DOHH2 (cell line): Measurements from ENCODE around the gene CATSPERZ.
A peak's percentile ranks its signal among the peaks of the same experiment; 100 is the strongest.

ENCODE experiments used
- H3F3A ChIP-seq: fragments of 200-600 bp; sonication (generic), shearing (Covaris generic); 2 replicates; pipeline ENCODE4 v1.6.0; 2016; ENCODE audit warnings: antibody characterized with exemption, mild to moderate bottlenecking; ENCODE audit not compliant: control insufficient read depth, insufficient read depth
- H3K27ac ChIP-seq: fragments of 200-600 bp; sonication (generic); 2 replicates; pipeline ENCODE4 v1.5.1; 2014; ENCODE audit warnings: low read depth, mild to moderate bottlenecking, low read length, moderate library complexity
- H3K27me3 ChIP-seq: fragments of 200-600 bp; sonication (generic); 2 replicates; pipeline ENCODE4 v1.6.1; 2014; ENCODE audit warnings: mild to moderate bottlenecking, low read length, mixed read lengths; ENCODE audit not compliant: control insufficient read depth
- H3K36me3 ChIP-seq: fragments of 200-600 bp; sonication (generic); 2 replicates; pipeline ENCODE4 v1.6.1; 2014; ENCODE audit warnings: mild to moderate bottlenecking, low read length, moderate library complexity, mixed read lengths; ENCODE audit not compliant: control insufficient read depth
- H3K4me1 ChIP-seq: fragments of 200-600 bp; sonication (generic); 2 replicates; pipeline ENCODE4 v1.6.1; 2014; ENCODE audit warnings: mild to moderate bottlenecking, low read length, mixed read lengths; ENCODE audit not compliant: control insufficient read depth
- H3K4me2 ChIP-seq: fragments of 200-600 bp; sonication (generic); 2 replicates; pipeline ENCODE4 v1.6.0; 2014; ENCODE audit warnings: mild to moderate bottlenecking, low read length, moderate library complexity
- H3K4me3 ChIP-seq: fragments of 200-600 bp; sonication (generic); 2 replicates; pipeline ENCODE4 v1.5.1; 2014; ENCODE audit warnings: mild to moderate bottlenecking, low read length, mixed read lengths
- H3K79me2 ChIP-seq: fragments of 200-600 bp; sonication (generic); 2 replicates; pipeline ENCODE4 v1.6.1; 2014; ENCODE audit warnings: mild to moderate bottlenecking, low read length, mixed read lengths; ENCODE audit not compliant: control insufficient read depth
- H3K9me2 ChIP-seq: fragments of 200-600 bp; sonication (generic); replicated peaks from 2 replicates; pipeline ENCODE4 v1.6.1; 2014; ENCODE audit warnings: mild to moderate bottlenecking, low read length, mixed read lengths; ENCODE audit not compliant: control insufficient read depth
- H3K9me3 ChIP-seq: fragments of 200-600 bp; sonication (generic); 2 replicates; pipeline ENCODE4 v1.6.1; 2014; ENCODE audit warnings: antibody characterized with exemption, low read length, mixed read lengths; ENCODE audit not compliant: control insufficient read depth, insufficient read depth
- H4K20me1 ChIP-seq: fragments of 200-600 bp; sonication (generic); 2 replicates; pipeline ENCODE4 v1.6.0; 2014; ENCODE audit warnings: low read depth, mild to moderate bottlenecking, antibody characterized with exemption, low read length, moderate library complexity; ENCODE audit not compliant: control insufficient read depth, insufficient read depth
- CTCF ChIP-seq: fragments of 200-600 bp; sonication (generic); IDR thresholded peaks from one replicate; pipeline ENCODE4 v1.5.1; 2014; ENCODE audit warnings: antibody characterized with exemption, mild to moderate bottlenecking, low read depth, low read length; ENCODE audit not compliant: poor library complexity, severe bottlenecking
- EZH2phosphoT487 ChIP-seq: fragments of 200-600 bp; sonication (generic); IDR thresholded peaks from 2 replicates; pipeline ENCODE4 v1.6.1; 2017; ENCODE audit warnings: borderline replicate concordance, mild to moderate bottlenecking, antibody characterized with exemption, low read length, moderate library complexity, mixed read lengths

The CATSPERZ gene

GRCh38 chr11:64343767-64344559 lies 43.8 kb downstream of the CATSPERZ start:
- H3K36me3 ChIP-seq, result peaks cover 24% of the 10 kb centered on the region
- TF ChIP-seq EZH2phosphoT487 (no peak), CTCF (peak; percentile 35)
- H3K27ac ChIP-seq, result no peak overlapping the region
- H4K20me1 ChIP-seq, result peaks cover 8% of the 10 kb centered on the region; the same call in 1 of the 2 replicates
- no peak overlapping the region for H3K4me3 ChIP-seq
- H3K27me3 ChIP-seq, result no peaks in the 10 kb centered on the region
- H3K9me2 ChIP-seq, result no peaks in the 10 kb centered on the region
- peaks cover 9% of the 10 kb centered on the region for H3K79me2 ChIP-seq
- no peak overlapping the region for H3K4me2 ChIP-seq
- H3K4me1 ChIP-seq, result peaks cover 30% of the 10 kb centered on the region
- H3K9me3 ChIP-seq, result no peaks in the 10 kb centered on the region
- H3F3A ChIP-seq, result no peaks in the 10 kb centered on the region; the same call in 1 of the 2 replicates

- TF ChIP-seq EZH2phosphoT487, result no peak
- no peak for TF ChIP-seq CTCF
- no peaks in the 10 kb centered on the region; the same call in 1 of the 2 replicates for H3F3A ChIP-seq
- H3K27me3 ChIP-seq, result no peaks in the 10 kb centered on the region
- no peak overlapping the region for H3K27ac ChIP-seq
- H3K4me3 ChIP-seq, result no peak overlapping the region
- H3K4me1 ChIP-seq, result peaks cover 22% of the 10 kb centered on the region
- no peak overlapping the region for H3K4me2 ChIP-seq
- H3K79me2 ChIP-seq, result peaks cover under 1% of the 10 kb centered on the region
- H4K20me1 ChIP-seq, result peaks cover 8% of the 10 kb centered on the region; the same call in 1 of the 2 replicates
- H3K36me3 ChIP-seq, result peaks cover 22% of the 10 kb centered on the region
- no peaks in the 10 kb centered on the region for H3K9me2 ChIP-seq
- H3K9me3 ChIP-seq, result no peaks in the 10 kb centered on the region
Observed at GRCh38 chr11:64344787-64345186, 44.6 kb downstream of the CATSPERZ start.

DNA sequence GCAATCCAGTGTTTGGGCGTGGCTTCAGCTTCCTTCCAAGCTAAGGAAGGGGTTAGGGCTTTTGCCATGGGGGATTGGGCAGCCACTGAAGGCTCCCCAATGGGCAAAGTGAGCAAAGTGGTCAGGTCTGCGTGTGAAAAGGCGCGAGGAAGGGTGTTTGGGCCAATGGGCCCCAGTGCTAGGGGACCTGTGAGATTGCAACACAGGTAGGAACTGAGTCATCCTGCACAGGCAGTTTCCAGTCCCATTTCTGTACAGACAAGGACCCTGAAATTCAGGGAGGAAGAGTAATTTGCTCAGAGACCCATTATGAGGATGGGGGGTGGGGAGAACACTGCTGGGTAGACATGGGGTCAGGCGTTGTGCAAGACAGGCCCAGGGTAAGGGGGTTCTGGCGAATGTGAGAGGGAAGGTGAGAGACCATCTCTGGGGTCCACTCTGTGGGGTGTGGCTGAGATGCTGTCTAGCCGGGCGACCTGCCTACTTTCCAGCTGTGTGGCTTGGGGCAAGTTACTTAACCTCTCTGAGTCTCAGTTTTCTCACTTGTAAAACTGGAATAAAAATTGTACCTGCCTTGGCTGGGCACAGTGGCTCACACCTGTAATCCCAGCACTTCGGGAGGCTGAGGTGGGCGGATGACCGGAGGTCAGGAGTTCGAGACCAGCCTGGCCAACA lies 47.2 kb downstream of the CATSPERZ start:
- Histone ChIP-seq H3K36me3 (peaks cover 18% of the 10 kb centered on the region), H3K27ac (no peak overlapping the region), H3K4me2 (no peak overlapping the region), H3K4me1 (peaks cover 4% of the 10 kb centered on the region), H3K9me3 (no peaks in the 10 kb centered on the region), H3F3A (no peaks in the 10 kb centered on the region), H3K9me2 (no peaks in the 10 kb centered on the region), H3K27me3 (no peaks in the 10 kb centered on the region), H3K79me2 (no peaks in the 10 kb centered on the region), H3K4me3 (no peak overlapping the region), H4K20me1 (no peaks in the 10 kb centered on the region)
- no peak for TF ChIP-seq EZH2phosphoT487
- no peak for TF ChIP-seq CTCF
